Neuron (in vitro differentiated cells): ENCODE measurements around the gene CLEC1B.
"Not testable (repeated sequence)": the region's sequence is repeated elsewhere in the genome, so short reads cannot be mapped to it uniquely, and the experiment has no call there.

Experiments
- H2AFZ ChIP-seq: one replicate; pipeline ENCODE4 v1.6.1; 2013; ENCODE audit warnings: low read depth, mild to moderate bottlenecking, inconsistent platforms, low read length, moderate library complexity
- H3K27me3 ChIP-seq: one replicate; pipeline ENCODE4 v1.6.1; 2013; ENCODE audit warnings: low read length; ENCODE audit not compliant: insufficient read depth
- H3K36me3 ChIP-seq: one replicate; pipeline ENCODE4 v1.6.1; 2013; ENCODE audit warnings: low read length; ENCODE audit not compliant: insufficient read depth
- H3K4me1 ChIP-seq: one replicate; pipeline ENCODE4 v1.6.1; 2013; ENCODE audit warnings: low read length; ENCODE audit not compliant: insufficient read depth
- H3K4me3 ChIP-seq: 2 replicates; pipeline ENCODE4 v1.5.1; 2013; ENCODE audit warnings: mild to moderate bottlenecking, low read length, moderate library complexity
- H3K9me3 ChIP-seq: one replicate; pipeline ENCODE4 v1.6.1; 2013; ENCODE audit warnings: low read length

Gene CLEC1B

GRCh38 chr12:9961106-9961505, 37.8 kb downstream of the CLEC1B start:
- Histone ChIP-seq H3K9me3 (no peaks in the 10 kb centered on the region), H3K36me3 (no peaks in the 10 kb centered on the region), H3K4me1 (no peaks in the 10 kb centered on the region), H3K27me3 (no peaks in the 10 kb centered on the region), H2AFZ (no peak overlapping the region), H3K4me3 (no peak overlapping the region)

GRCh38 chr12:9960590-9960989, 38.3 kb downstream of the CLEC1B start:
- H3K27me3 ChIP-seq = no peaks in the 10 kb centered on the region

GRCh38 chr12:9957834-9958233, 41.1 kb downstream of the CLEC1B start:
- Histone ChIP-seq H3K9me3 (no peaks in the 10 kb centered on the region), H2AFZ (no peak overlapping the region), H3K4me1 (no peaks in the 10 kb centered on the region), H3K4me3 (no peak overlapping the region), H3K36me3 (no peaks in the 10 kb centered on the region), H3K27me3 (no peaks in the 10 kb centered on the region)

More at GRCh38 chr12:9960590-9960989, 38.3 kb downstream of the CLEC1B start:
- H3K36me3 ChIP-seq = no peaks in the 10 kb centered on the region
- no peaks in the 10 kb centered on the region for H3K4me1 ChIP-seq
- H3K4me3 ChIP-seq = no peak overlapping the region
- H2AFZ ChIP-seq = no peak overlapping the region
- no peaks in the 10 kb centered on the region for H3K9me3 ChIP-seq

- not testable (repeated sequence) for H3K36me3 ChIP-seq, H3K27me3 ChIP-seq, H3K4me1 ChIP-seq, H3K4me3 ChIP-seq, H3K9me3 ChIP-seq, H2AFZ ChIP-seq
Measured at GRCh38 chr12:9952954-9953729, 45.8 kb downstream of the CLEC1B start.

- Histone ChIP-seq H3K4me3 (no peak overlapping the region), H3K9me3 (no peaks in the 10 kb centered on the region), H3K27me3 (no peaks in the 10 kb centered on the region), H3K4me1 (no peaks in the 10 kb centered on the region), H2AFZ (no peak overlapping the region), H3K36me3 (no peaks in the 10 kb centered on the region)
Measured at GRCh38 chr12:9951026-9951675, 47.8 kb downstream of the CLEC1B start.

GRCh38 chr12:9948606-9949296, 50.2 kb downstream of the CLEC1B start:
- Histone ChIP-seq H3K27me3 (no peaks in the 10 kb centered on the region), H2AFZ (no peak overlapping the region), H3K4me1 (no peaks in the 10 kb centered on the region), H3K4me3 (no peak overlapping the region), H3K9me3 (no peaks in the 10 kb centered on the region), H3K36me3 (no peaks in the 10 kb centered on the region)

- no peaks in the 10 kb centered on the region for H3K27me3 ChIP-seq
- no peak overlapping the region for H3K4me3 ChIP-seq
- H3K9me3 ChIP-seq = no peaks in the 10 kb centered on the region
- H2AFZ ChIP-seq = no peak overlapping the region
- no peaks in the 10 kb centered on the region for H3K36me3 ChIP-seq
- no peaks in the 10 kb centered on the region for H3K4me1 ChIP-seq
Measured at GRCh38 chr12:9947674-9948073, 51.2 kb downstream of the CLEC1B start.

GRCh38 chr12:9944391-9944790, 54.5 kb downstream of the CLEC1B start:
- no peaks in the 10 kb centered on the region for H3K36me3 ChIP-seq
- no peaks in the 10 kb centered on the region for H3K27me3 ChIP-seq
- no peak overlapping the region for H2AFZ ChIP-seq
- no peaks in the 10 kb centered on the region for H3K9me3 ChIP-seq
- no peak overlapping the region for H3K4me3 ChIP-seq
- no peaks in the 10 kb centered on the region for H3K4me1 ChIP-seq

GRCh38 chr12:9943240-9943639, 55.7 kb downstream of the CLEC1B start:
- Histone ChIP-seq H3K27me3 (no peaks in the 10 kb centered on the region), H3K9me3 (no peaks in the 10 kb centered on the region), H2AFZ (no peak overlapping the region), H3K36me3 (no peaks in the 10 kb centered on the region), H3K4me3 (no peak overlapping the region), H3K4me1 (no peaks in the 10 kb centered on the region)
